ENCODE results near the gene CTNNBL1.

DNA sequence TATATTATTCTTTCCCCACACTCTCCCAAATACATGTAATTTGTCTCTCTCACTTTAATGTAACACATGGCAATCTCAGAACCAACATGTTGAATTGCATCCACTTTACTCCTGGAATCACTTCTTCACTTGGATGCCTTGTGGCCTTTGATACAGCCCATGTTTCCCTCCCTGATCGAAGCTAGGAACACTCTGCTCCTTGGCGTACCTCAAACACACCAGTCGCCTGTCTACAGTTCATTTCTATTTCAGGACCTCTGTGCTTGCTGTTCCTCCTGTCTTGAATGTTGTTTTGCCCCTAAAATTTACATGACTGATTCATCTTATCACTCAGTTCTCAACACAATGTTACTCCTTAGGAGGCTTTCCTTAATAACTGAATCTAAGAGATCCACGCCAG, 106.8 kb downstream of the CTNNBL1 start:
- TF ChIP-seq CTCF (IDR thresholded peaks at IDR 0.05) (no peak), POLR2A (IDR thresholded peaks at IDR 0.05) (no peak)
